Esophagus squamous epithelium (tissue), 4 donors: ENCODE results near the gene CAPG.

Source experiments
- CTCF ChIP-seq, 6 experiments: fragments of 450-650 bp in 4 of 6; fragments of 200-600 bp in 2 of 6; sonication (generic) in 2 of 6; IDR thresholded peaks; one replicate each; pipeline ENCODE4 v1.5.1; 2016 to 2019; ENCODE audit warnings: antibody characterized with exemption in 6 of 6, mild to moderate bottlenecking in 4 of 6, moderate library complexity in 4 of 6
- POLR2A ChIP-seq, 4 donors: fragments of 450-650 bp; IDR thresholded peaks; one replicate each; pipeline ENCODE4 v1.6.1; 2017; ENCODE audit warnings: antibody characterized with exemption in 4 of 4, mild to moderate bottlenecking in 4 of 4, moderate library complexity in 3 of 4

GRCh38 chr2:85439025-85439472 lies 28.9 kb upstream of the CAPG start:
- TF ChIP-seq CTCF (IDR thresholded peaks at IDR 0.05): no peak
- TF ChIP-seq POLR2A (IDR thresholded peaks at IDR 0.05): no peak
